Small intestine (tissue), 7 donors: Measurements from ENCODE around the gene PINLYP. TPM values are rescaled to one million over a fixed set of nuclear protein-coding genes. Genes with fewer than 3 reads are reported as not detected.
A peak's percentile ranks its signal among the peaks of the same experiment; 100 is the strongest.
"Not testable (repeated sequence)": the region's sequence is repeated elsewhere in the genome, so short reads cannot be mapped to it uniquely, and the experiment has no call there.

Experiments
- DNase-seq, 2 donors: peaks; one replicate each; pipeline versions ENCODE4 v3.0.0 to v3.0.0-alpha.2; 2013
- FAIRE-seq: peaks from 2 replicates; lab custom pipeline; 2012; peaks lifted over from hg19 to GRCh38; lab: Jason Lieb, UNC
- H3K27ac ChIP-seq, 3 donors: one replicate each; pipeline ENCODE4 v1.5.1; 2013; ENCODE audit warnings: low read length in 2 of 3, mild to moderate bottlenecking in 2 of 3, control low read depth in 1 of 3, inconsistent platforms in 1 of 3, low read depth in 1 of 3, moderate library complexity in 1 of 3
- H3K27me3 ChIP-seq, 3 donors: one replicate each; pipeline ENCODE4 v1.6.1; 2013; ENCODE audit warnings: low read length in 3 of 3, inconsistent platforms in 1 of 3; ENCODE audit not compliant: control insufficient read depth in 3 of 3, insufficient read depth in 3 of 3
- H3K36me3 ChIP-seq, 3 donors: one replicate each; pipeline ENCODE4 v1.6.1; 2013; ENCODE audit warnings: low read length in 3 of 3, inconsistent platforms in 1 of 3, low read depth in 1 of 3, mild to moderate bottlenecking in 1 of 3, moderate library complexity in 1 of 3; ENCODE audit not compliant: control insufficient read depth in 3 of 3, insufficient read depth in 2 of 3
- H3K4me1 ChIP-seq, 3 donors: one replicate each; pipeline ENCODE4 v1.6.1; 2013; ENCODE audit warnings: low read length in 2 of 3, inconsistent platforms in 1 of 3, low read depth in 1 of 3, mild to moderate bottlenecking in 1 of 3, moderate library complexity in 1 of 3; ENCODE audit not compliant: control insufficient read depth in 3 of 3, insufficient read depth in 2 of 3
- H3K4me3 ChIP-seq, 3 donors: one replicate each; pipeline ENCODE4 v1.5.1; 2013; ENCODE audit warnings: low read length in 3 of 3, control low read depth in 1 of 3, inconsistent platforms in 1 of 3, low read depth in 1 of 3, mild to moderate bottlenecking in 1 of 3, moderate library complexity in 1 of 3
- H3K9me3 ChIP-seq, 2 donors: one replicate each; pipeline ENCODE4 v1.6.1; 2013; ENCODE audit warnings: low read depth in 1 of 2, low read length in 1 of 2; ENCODE audit not compliant: control insufficient read depth in 2 of 2, insufficient read depth in 1 of 2
- WGBS, 3 donors: extraction: QIAGEN DNeasy Blood & Tissue Kit; methylation state at CpG; one replicate each; pipeline ENCODE4 v1.1.7; 2013; 5-methylcytosine and 5-hydroxymethylcytosine counted together
- polyA plus RNA-seq, 4 donors: library from polyadenylated mRNA; stranded (reverse) in 3 of 4; unstranded in 1 of 4; fragments of 200-250 nt in 3 of 4; fragments of 120-200 nt in 1 of 4; gene quantifications; one replicate each; pipeline versions ENCODE4 v1.2.1 to v1.2.3, GENCODE V29; 2013
- donor health status: healthy with polysubstance abuse.
- donor health status: control.
- donor health status: control.
- donor health status: Bipolar disorder and iron deficiency.
- donor health status: healthy.

Gene PINLYP
- polyA plus RNA-seq, 4 donors, result 5.1 to 13.8 (median 9.1) TPM

GRCh38 chr19:43584484-43584883 is 8.9 kb downstream of the PINLYP start:
- H3K27me3 ChIP-seq, result no peaks in the 10 kb centered on the region
- H3K4me3 ChIP-seq, result no peak overlapping the region
- 70 to 95% (median 90%) methylated on average over 1 of the region's 1 CpG for WGBS, 3 donors
- H3K4me1 ChIP-seq, result peaks cover 0 to 28% (median 0%) of the 10 kb centered on the region in 3 donors
- peak overlapping the region in 2 of 3 donors; percentile 51 to 70 for H3K27ac ChIP-seq
- H3K36me3 ChIP-seq, result peaks cover 0 to 29% (median 2%) of the 10 kb centered on the region in 3 donors
- FAIRE-seq (no peak), DNase-seq (peak in 1 of 2 donors; percentile 28)
- no peaks in the 10 kb centered on the region for H3K9me3 ChIP-seq

- Histone ChIP-seq H3K4me1 (peaks cover 0 to 16% (median 0%) of the 10 kb centered on the region in 3 donors), H3K27me3 (no peaks in the 10 kb centered on the region), H3K36me3 (peaks cover 0 to 47% (median 2%) of the 10 kb centered on the region in 3 donors), H3K27ac (no peak overlapping the region), H3K9me3 (no peaks in the 10 kb centered on the region), H3K4me3 (no peak overlapping the region)
- 70 to 93% (median 88%) methylated on average over 2 of the region's 2 CpGs for WGBS, 3 donors
- no peak for FAIRE-seq
- DNase-seq, result no peak
These were observed 10.7 kb downstream of the PINLYP start for GRCh38 chr19:43586346-43586745.

- H3K9me3 ChIP-seq, H3K4me3 ChIP-seq, DNase-seq, H3K27ac ChIP-seq, FAIRE-seq, H3K27me3 ChIP-seq, H3K4me1 ChIP-seq: not testable (repeated sequence)
- 94 to 99% (median 98%) methylated on average over 3 of the region's 3 CpGs for WGBS, 3 donors
- peaks cover 0 to 54% (median 2%) of the 10 kb centered on the region in 3 donors for H3K36me3 ChIP-seq
These were observed 11.4 kb downstream of the PINLYP start for GRCh38 chr19:43587029-43587428.

GRCh38 chr19:43589277-43589676 is 13.7 kb downstream of the PINLYP start:
- no peak overlapping the region for H3K27ac ChIP-seq
- WGBS, 3 donors, result 89 to 91% (median 90%) methylated on average over 5 of the region's 5 CpGs
- H3K4me1 ChIP-seq, result peaks cover 0 to 14% (median 0%) of the 10 kb centered on the region in 3 donors
- H3K27me3 ChIP-seq, result no peaks in the 10 kb centered on the region
- H3K4me3 ChIP-seq, result no peak overlapping the region
- DNase-seq, result no peak
- H3K36me3 ChIP-seq, result peaks cover 2 to 69% (median 6%) of the 10 kb centered on the region in 3 donors
- FAIRE-seq, result no peak
- no peaks in the 10 kb centered on the region for H3K9me3 ChIP-seq

GRCh38 chr19:43589678-43590077 is 14.1 kb downstream of the PINLYP start:
- no peaks in the 10 kb centered on the region for H3K27me3 ChIP-seq
- H3K36me3 ChIP-seq, result peaks cover 2 to 69% (median 6%) of the 10 kb centered on the region in 3 donors
- DNase-seq (no peak), FAIRE-seq (no peak)
- 73 to 88% (median 76%) methylated on average over 6 of the region's 6 CpGs for WGBS, 3 donors
- no peaks in the 10 kb centered on the region for H3K9me3 ChIP-seq
- H3K4me1 ChIP-seq, result peaks cover 0 to 14% (median 0%) of the 10 kb centered on the region in 3 donors
- no peak overlapping the region for H3K27ac ChIP-seq
- H3K4me3 ChIP-seq, result no peak overlapping the region

GRCh38 chr19:43591904-43592772 is 16.5 kb downstream of the PINLYP start:
- H3K9me3 ChIP-seq, result no peaks in the 10 kb centered on the region
- FAIRE-seq (no peak), DNase-seq (no peak)
- no peak overlapping the region for H3K27ac ChIP-seq
- no peaks in the 10 kb centered on the region for H3K27me3 ChIP-seq
- peaks cover 0 to 54% (median 6%) of the 10 kb centered on the region in 3 donors for H3K36me3 ChIP-seq
- 97% methylated on average over 58 to 63 of the region's 63 CpGs for WGBS, 3 donors
- H3K4me1 ChIP-seq, result peaks cover under 1 to 12% (median 3%) of the 10 kb centered on the region in 3 donors
- H3K4me3 ChIP-seq, result no peak overlapping the region

- FAIRE-seq, result no peak
- DNase-seq, result no peak
- no peak overlapping the region for H3K4me3 ChIP-seq
- WGBS, 3 donors, result 94 to 98% (median 95%) methylated on average over 32 to 37 of the region's 37 CpGs
- peaks cover 0 to 54% (median 6%) of the 10 kb centered on the region in 3 donors for H3K36me3 ChIP-seq
- H3K27ac ChIP-seq, result no peak overlapping the region
- no peaks in the 10 kb centered on the region for H3K9me3 ChIP-seq
- peaks cover 2 to 17% (median 6%) of the 10 kb centered on the region in 3 donors for H3K4me1 ChIP-seq
- no peaks in the 10 kb centered on the region for H3K27me3 ChIP-seq
These were observed 17.3 kb downstream of the PINLYP start for GRCh38 chr19:43592800-43593350.

- no peak for FAIRE-seq
- 83 to 91% (median 88%) methylated on average over 10 of the region's 10 CpGs for WGBS, 3 donors
- Histone ChIP-seq H3K9me3 (no peaks in the 10 kb centered on the region), H3K4me1 (peaks cover 2 to 19% (median 6%) of the 10 kb centered on the region in 3 donors), H3K36me3 (peaks cover 0 to 59% (median 6%) of the 10 kb centered on the region in 3 donors), H3K4me3 (peak overlapping the region in 2 of 3 donors; percentile 68 to 78), H3K27me3 (no peaks in the 10 kb centered on the region), H3K27ac (no peak overlapping the region)
- DNase-seq, result no peak
These were observed 18.6 kb downstream of the PINLYP start for GRCh38 chr19:43594081-43594697.
